HCT116 (cell line): ENCODE measurements around the gene STYXL2. TPM values are rescaled to one million over a fixed set of nuclear protein-coding genes. Genes with fewer than 3 reads are reported as not detected.

ENCODE experiments used
- ATAC-seq: fragments of 200-7000 bp; cut with Tn5 transposase; 2 replicates; pipeline ENCODE4 v1.9.1; 2020; ENCODE audit warnings: mild to moderate bottlenecking, moderate library complexity
- Bru-seq: library from RNA; stranded (reverse); fragments of 400-500 nt; gene quantifications from one replicate; lab custom pipeline; 2021; lab: Mats Ljungman, UMichigan
- BruChase-seq, 2 experiments: library from RNA; stranded (reverse); fragments of 400-500 nt; gene quantifications; one replicate each; lab custom pipeline; 2021; lab: Mats Ljungman, UMichigan
- BruUV-seq: library from RNA; stranded (reverse); fragments of 400-500 nt; replicated peaks from 2 replicates; lab custom pipeline; 2021; lab: Mats Ljungman, UMichigan
- CTCF ChIA-PET: fragments of 300-600 bp; sonication (Branson Sonifier 250); formaldehyde crosslinking; loops from one replicate; lab custom pipeline; 2021; ENCODE audit warnings: antibody characterized with exemption; lab: Charles Lee
- POLR2A ChIA-PET: fragments of 300-600, 350-600 bp; sonication (Branson Sonifier 250); formaldehyde crosslinking; loops from one replicate; lab custom pipeline; 2021; ENCODE audit warnings: antibody characterized with exemption; lab: Charles Lee
- RAD21 ChIA-PET, 2 experiments: fragments of 300-600 bp; sonication (Branson Sonifier 250); formaldehyde crosslinking; loops; one replicate each; lab custom pipeline; 2023; ENCODE audit warnings: low total read pairs in 2 of 2; ENCODE audit not compliant: uncharacterized antibody in 2 of 2, unreplicated experiment in 2 of 2, low non-redundant PET in 1 of 2; lab: Charles Lee
- DNase-seq: peaks from one replicate; pipeline ENCODE4 v3.0.0-alpha.2; 2010; ENCODE audit warnings: low read depth, low spot score
- H2AFZ ChIP-seq: fragments of 200-600 bp; shearing (Covaris generic), sonication (generic); 2 replicates; pipeline ENCODE4 v1.6.1; 2017; ENCODE audit warnings: low read depth, mixed run types, mixed read lengths, antibody characterized with exemption, low read length; ENCODE audit not compliant: poor library complexity, severe bottlenecking
- H3K27ac ChIP-seq: 2 replicates; pipeline ENCODE4 v1.5.1; 2012; ENCODE audit warnings: low read depth, low read length
- H3K27me3 ChIP-seq: fragments of 200-600 bp; sonication (generic); 2 replicates; pipeline ENCODE4 v1.6.1; 2016; ENCODE audit warnings: mixed run types, low read length, mixed read lengths; ENCODE audit not compliant: insufficient read depth
- H3K36me3 ChIP-seq, 2 experiments: fragments of 200-500 bp in 1 of 2; fragments of 200-600 bp in 1 of 2; sonication (Bioruptor generic) in 1 of 2; sonication (generic) in 1 of 2; 2 replicates each; pipeline versions ENCODE4 v1.5.1 to v1.6.1; 2014 to 2016; ENCODE audit warnings: low read length in 2 of 2, inconsistent platforms in 1 of 2, mixed read lengths in 1 of 2, mixed run types in 1 of 2; ENCODE audit not compliant: insufficient read depth in 2 of 2, control insufficient read depth in 1 of 2
- H3K4me1 ChIP-seq, 2 experiments: fragments of 200-600 bp in 1 of 2; sonication (generic) in 1 of 2; 2 replicates each; pipeline versions ENCODE4 v1.5.1 to v1.6.1; 2012 to 2017; ENCODE audit warnings: low read length in 2 of 2, inconsistent platforms in 1 of 2, mild to moderate bottlenecking in 1 of 2, mixed read lengths in 1 of 2, mixed run types in 1 of 2, moderate library complexity in 1 of 2; ENCODE audit not compliant: insufficient read depth in 2 of 2, control insufficient read depth in 1 of 2
- H3K4me2 ChIP-seq: fragments of 200-600 bp; sonication (generic); 2 replicates; pipeline ENCODE4 v1.6.1; 2017; ENCODE audit warnings: mixed run types, low read length, mixed read lengths
- H3K4me3 ChIP-seq, 2 experiments: fragments of 200-600 bp in 1 of 2; sonication (generic) in 1 of 2; replicated peaks in 1 of 2; 2 replicates each; pipeline ENCODE4 v1.5.1; 2011 to 2016; ENCODE audit warnings: low read length in 2 of 2, control low read depth in 1 of 2, low read depth in 1 of 2, mild to moderate bottlenecking in 1 of 2, mixed read lengths in 1 of 2, mixed run types in 1 of 2
- H3K79me2 ChIP-seq: fragments of 200-600 bp; sonication (generic); 2 replicates; pipeline ENCODE4 v1.6.1; 2017; ENCODE audit warnings: mild to moderate bottlenecking, mixed run types, low read length, moderate library complexity, mixed read lengths; ENCODE audit not compliant: insufficient read depth
- H3K9ac ChIP-seq: fragments of 200-600 bp; sonication (generic); 2 replicates; pipeline ENCODE4 v1.6.1; 2016; ENCODE audit warnings: low read length, mixed read lengths
- H3K9me2 ChIP-seq: fragments of 200-600 bp; sonication (generic), shearing (Covaris generic); 2 replicates; pipeline ENCODE4 v1.6.1; 2017; ENCODE audit warnings: mixed run types, mild to moderate bottlenecking, moderate library complexity; ENCODE audit not compliant: insufficient read depth
- H3K9me3 ChIP-seq, 2 experiments: fragments of 200-500 bp in 1 of 2; fragments of 200-600 bp in 1 of 2; sonication (Bioruptor generic) in 1 of 2; sonication (generic) in 1 of 2; 2 replicates each; pipeline ENCODE4 v1.6.1; 2014 to 2017; ENCODE audit warnings: low read length in 2 of 2, mixed read lengths in 2 of 2, inconsistent platforms in 1 of 2, low read depth in 1 of 2, mild to moderate bottlenecking in 1 of 2, mixed run types in 1 of 2, moderate library complexity in 1 of 2; ENCODE audit not compliant: control insufficient read depth in 1 of 2, insufficient read depth in 1 of 2
- H4K20me1 ChIP-seq: fragments of 200-600 bp; sonication (generic), shearing (Covaris generic); 2 replicates; pipeline ENCODE4 v1.6.1; 2017; ENCODE audit warnings: mixed run types, mild to moderate bottlenecking, moderate library complexity; ENCODE audit not compliant: insufficient read depth
- CEBPB ChIP-seq: IDR thresholded peaks from 2 replicates; pipeline ENCODE4 v1.6.1; 2012; ENCODE audit warnings: low read depth
- EGR1 ChIP-seq: IDR thresholded peaks from 2 replicates; pipeline ENCODE4 v1.6.1; 2012; ENCODE audit warnings: low read depth
- ELF1 ChIP-seq: IDR thresholded peaks from 2 replicates; pipeline ENCODE4 v1.6.1; 2012; ENCODE audit warnings: low read depth, borderline replicate concordance
- EZH2 ChIP-seq: fragments of 200-600 bp; sonication (generic); IDR thresholded peaks from 2 replicates; pipeline ENCODE4 v1.6.1; 2017; ENCODE audit warnings: antibody characterized with exemption, mixed run types
- EZH2phosphoT487 ChIP-seq: fragments of 200-600 bp; IDR thresholded peaks from 2 replicates; pipeline ENCODE4 v1.6.1; 2018; ENCODE audit warnings: antibody characterized with exemption, borderline replicate concordance
- JUND ChIP-seq: IDR thresholded peaks from 2 replicates; pipeline ENCODE4 v1.6.1; 2012
- MAX ChIP-seq: IDR thresholded peaks from 2 replicates; pipeline ENCODE4 v1.6.1; 2012
- POLR2A ChIP-seq: IDR thresholded peaks from 2 replicates; pipeline ENCODE4 v1.7.0; 2011; ENCODE audit warnings: borderline replicate concordance; ENCODE audit not compliant: insufficient read depth, insufficient read length; ENCODE audit errors: extremely low read depth
- POLR2AphosphoS5 ChIP-seq: IDR thresholded peaks from 2 replicates; pipeline ENCODE4 v1.6.1; 2011; ENCODE audit warnings: mild to moderate bottlenecking, low read depth, low read length, moderate library complexity
- RAD21 ChIP-seq: IDR thresholded peaks from 2 replicates; pipeline ENCODE4 v1.6.1; 2012; ENCODE audit warnings: low read depth, mild to moderate bottlenecking
- SP1 ChIP-seq: IDR thresholded peaks from 2 replicates; pipeline ENCODE4 v1.6.1; 2012; ENCODE audit warnings: low read depth
- SRF ChIP-seq: IDR thresholded peaks from 2 replicates; pipeline ENCODE4 v1.6.1; 2012; ENCODE audit warnings: low read depth
- TCF7L2 ChIP-seq: IDR thresholded peaks from 2 replicates; pipeline ENCODE4 v1.7.0; 2011; ENCODE audit warnings: borderline replicate concordance, inconsistent platforms; ENCODE audit not compliant: insufficient read depth, insufficient read length; ENCODE audit errors: extremely low read depth
- ZFX ChIP-seq: fragments of 450-650 bp; IDR thresholded peaks from 2 replicates; pipeline ENCODE4 v1.6.1; 2017
- intact Hi-C: fragments of 100-400 bp; cut with micrococcal nuclease; formaldehyde crosslinking; loops from 2 replicates; pipeline ENCODE4 v1.10.0; 2022
- long read RNA-seq: library from polyadenylated mRNA; unstranded; transcript quantifications from one replicate; pipeline ENCODE4 v2.0.0, GENCODE V29; 2021; ENCODE audit not compliant: unreplicated experiment
- polyA plus RNA-seq: library from polyadenylated mRNA; unstranded; fragments of >200 nt; gene quantifications from 2 replicates; pipeline ENCODE4 v1.2.1, GENCODE V29; 2012; ENCODE audit warnings: missing spikeins
- total RNA-seq: library from RNA; stranded (reverse); gene quantifications from one replicate; pipeline ENCODE4 v1.2.1, GENCODE V29; 2021; ENCODE audit not compliant: unreplicated experiment
- TF ChIP-seq, protein P1 (sequence below), 3 experiments: fragments of 200-600 bp in 1 of 3; sonication (generic) in 1 of 3; IDR thresholded peaks in 2 of 3; conservative IDR thresholded peaks in 1 of 3; 2 replicates each; pipeline ENCODE4 v1.5.1; 2012 to 2017; ENCODE audit warnings: low read depth in 2 of 3, low read length in 2 of 3, antibody characterized with exemption in 1 of 3, borderline replicate concordance in 1 of 3, control low read depth in 1 of 3, mild to moderate bottlenecking in 1 of 3, mixed read lengths in 1 of 3, mixed run types in 1 of 3, moderate library complexity in 1 of 3; ENCODE audit not compliant: insufficient read depth in 1 of 3

Gene STYXL2
- total RNA-seq (not detected), Bru-seq, nascent RNA (percentile 6 among the genes with signal in this experiment), BruChase-seq, experiment 1, labeled RNA remaining after a 6-hour chase (not detected), BruChase-seq, experiment 2, labeled RNA remaining after a 2-hour chase (not detected)
- polyA plus RNA-seq: 0.01 TPM in 1 of 2 replicates, not detected in the other
- long read RNA-seq: 0 reads

- BruUV-seq: no TSS peak
- no peaks in the 10 kb centered on the region for H3K9me3 ChIP-seq
- no peak within 1 kb of the TSS for H3K9ac ChIP-seq
- H3K9me2 ChIP-seq: no peaks in the 10 kb centered on the region
- H3K36me3 ChIP-seq: no peaks in the 10 kb centered on the region
- H3K27me3 ChIP-seq: no peaks in the 10 kb centered on the region
- no peak within 1 kb of the TSS for H3K27ac ChIP-seq
- DNase-seq (no peak), ATAC-seq (no peak)
- no peaks in the 10 kb centered on the region for H3K79me2 ChIP-seq
- ChIA-PET RAD21 (no interaction called here), CTCF (no interaction called here), POLR2A (no interaction called here)
- H4K20me1 ChIP-seq: no peaks in the 10 kb centered on the region
- TF ChIP-seq EGR1 (no peak), SP1 (no peak), POLR2A (no peak), RAD21 (no peak), SRF (no peak), CEBPB (no peak), MAX (no peak), ZFX (no peak), ELF1 (no peak), JUND (no peak), TCF7L2 (no peak), EZH2 (no peak), POLR2AphosphoS5 (no peak), EZH2phosphoT487 (no peak)
- TF ChIP-seq, protein P1, sequence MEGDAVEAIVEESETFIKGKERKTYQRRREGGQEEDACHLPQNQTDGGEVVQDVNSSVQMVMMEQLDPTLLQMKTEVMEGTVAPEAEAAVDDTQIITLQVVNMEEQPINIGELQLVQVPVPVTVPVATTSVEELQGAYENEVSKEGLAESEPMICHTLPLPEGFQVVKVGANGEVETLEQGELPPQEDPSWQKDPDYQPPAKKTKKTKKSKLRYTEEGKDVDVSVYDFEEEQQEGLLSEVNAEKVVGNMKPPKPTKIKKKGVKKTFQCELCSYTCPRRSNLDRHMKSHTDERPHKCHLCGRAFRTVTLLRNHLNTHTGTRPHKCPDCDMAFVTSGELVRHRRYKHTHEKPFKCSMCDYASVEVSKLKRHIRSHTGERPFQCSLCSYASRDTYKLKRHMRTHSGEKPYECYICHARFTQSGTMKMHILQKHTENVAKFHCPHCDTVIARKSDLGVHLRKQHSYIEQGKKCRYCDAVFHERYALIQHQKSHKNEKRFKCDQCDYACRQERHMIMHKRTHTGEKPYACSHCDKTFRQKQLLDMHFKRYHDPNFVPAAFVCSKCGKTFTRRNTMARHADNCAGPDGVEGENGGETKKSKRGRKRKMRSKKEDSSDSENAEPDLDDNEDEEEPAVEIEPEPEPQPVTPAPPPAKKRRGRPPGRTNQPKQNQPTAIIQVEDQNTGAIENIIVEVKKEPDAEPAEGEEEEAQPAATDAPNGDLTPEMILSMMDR (IDR thresholded peaks at IDR 0.05 in 2 of 3, conservative IDR thresholded peaks at IDR 0.05 in 1 of 3; ENCODE audit: borderline replicate concordance in 1 of 3, insufficient read depth in 1 of 3, low read depth in 2 of 3, low read length in 2 of 3): no peak
- no peak within 1 kb of the TSS for H2AFZ ChIP-seq
- intact Hi-C loops: no loop called here
- no peak within 1 kb of the TSS for H3K4me2 ChIP-seq
- H3K4me3 ChIP-seq: no peak within 1 kb of the TSS
- H3K4me1 ChIP-seq: peaks cover 0 to 7% of the 10 kb centered on the region in 2 experiments; a peak in 2 of 4 replicates
Observed at GRCh38 chr1:167093846-167094516, at the start of gene STYXL2. STYXL2 (plus strand) TSS chr1:167094075; CDS start chr1:167094850, 775 bp downstream.
